Activated T-cell treated with anti-CD3 and anti-CD28 coated beads, Interleukin-2, amount 50 U/mL, for 72 hours (primary cell): Measurements from ENCODE around the gene FBLN2. TPM values are rescaled to one million over a fixed set of nuclear protein-coding genes. Genes with fewer than 3 reads are reported as not detected.

Experiments used
- ATAC-seq, 2 donors: fragments of 150-1000 bp; cut with Tn5 transposase; replicated peaks in 1 of 2; 2 replicates each; pipeline ENCODE4 v1.10.0; 2021; ENCODE audit warnings: moderate library complexity in 2 of 2, mild to moderate bottlenecking in 1 of 2
- DNase-seq, 2 donors: peaks; one replicate each; pipeline ENCODE4 v3.0.0; 2021 to 2022; ENCODE audit warnings: mixed read lengths in 1 of 2
- H3K27ac Mint-ChIP-seq: one replicate; pipeline ENCODE4 v1.8.0; 2022; ENCODE audit warnings: mild to moderate bottlenecking, moderate library complexity, mixed read lengths
- H3K27me3 Mint-ChIP-seq: one replicate; pipeline ENCODE4 v1.8.0; 2022; ENCODE audit warnings: low read depth, mixed read lengths
- H3K36me3 Mint-ChIP-seq, 2 donors: one replicate each; pipeline ENCODE4 v1.8.0; 2022; ENCODE audit warnings: mixed read lengths in 2 of 2, mild to moderate bottlenecking in 1 of 2; ENCODE audit not compliant: insufficient read depth in 2 of 2
- H3K4me1 Mint-ChIP-seq: one replicate; pipeline ENCODE4 v1.8.0; 2022; ENCODE audit warnings: low read depth, mixed read lengths
- H3K4me3 Mint-ChIP-seq, 2 donors: one replicate each; pipeline ENCODE4 v1.8.0; 2022; ENCODE audit warnings: mild to moderate bottlenecking in 2 of 2, mixed read lengths in 2 of 2, moderate library complexity in 2 of 2
- H3K9me3 Mint-ChIP-seq, 2 donors: one replicate each; pipeline ENCODE4 v1.8.0; 2022; ENCODE audit warnings: mixed read lengths in 2 of 2
- total RNA-seq, 2 donors: library from RNA; stranded (reverse); gene quantifications; one replicate each; pipeline ENCODE4 v1.2.3, GENCODE V29; 2022

FBLN2 gene
- total RNA-seq, 2 donors from 2014 or later, result 0.49 to 1.1 TPM

- no peak overlapping the region for H3K27ac Mint-ChIP-seq
- no peaks in the 10 kb centered on the region for H3K36me3 Mint-ChIP-seq
- H3K9me3 Mint-ChIP-seq, result no peaks in the 10 kb centered on the region
- ATAC-seq (no peak), DNase-seq (no peak)
- H3K4me3 Mint-ChIP-seq, result no peak overlapping the region
- peaks cover 12% of the 10 kb centered on the region for H3K4me1 Mint-ChIP-seq
- H3K27me3 Mint-ChIP-seq, result no peaks in the 10 kb centered on the region
Observed at GRCh38 chr3:13571831-13572750, 23.2 kb downstream of the FBLN2 start.

DNA sequence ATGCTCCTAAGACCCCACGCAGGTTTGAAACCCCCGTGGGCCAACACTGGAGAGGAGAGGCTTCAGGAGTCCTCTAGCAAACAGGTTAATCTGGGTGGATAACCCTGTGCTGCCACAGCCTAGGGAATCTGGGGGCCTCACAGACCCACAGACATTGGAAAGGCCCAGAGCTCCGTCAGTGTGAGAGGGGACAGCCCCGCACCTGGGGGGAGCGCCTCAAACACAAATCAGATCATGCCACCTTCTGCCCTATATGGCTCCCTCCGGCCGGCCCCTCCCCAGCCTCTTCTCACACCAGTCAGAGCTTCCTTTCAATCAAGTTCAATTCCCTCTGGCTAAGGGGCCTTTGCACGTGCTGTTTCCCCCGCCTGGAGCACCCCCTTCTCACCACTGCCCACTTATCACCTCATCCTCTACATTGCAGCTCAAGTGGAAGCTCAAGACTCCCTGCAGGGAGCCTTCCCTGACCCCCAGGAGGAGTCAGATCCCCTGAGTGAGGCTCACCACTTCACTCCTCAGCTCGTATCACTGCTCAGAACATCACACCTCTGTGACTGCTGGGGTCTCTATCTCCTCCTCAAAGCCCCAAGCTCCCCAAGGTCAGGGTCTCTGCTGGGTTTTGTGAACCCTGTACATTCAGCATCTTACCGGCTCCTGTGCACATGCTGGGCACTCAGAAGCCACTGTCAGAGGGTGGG lies 24.1 kb downstream of the FBLN2 start:
- Mint-ChIP-seq H3K4me3 (no peak overlapping the region), H3K36me3 (no peaks in the 10 kb centered on the region), H3K27me3 (no peaks in the 10 kb centered on the region), H3K9me3 (no peaks in the 10 kb centered on the region), H3K4me1 (peaks cover 16% of the 10 kb centered on the region), H3K27ac (no peak overlapping the region)
- DNase-seq (no peak), ATAC-seq (no peak)

- H3K36me3 Mint-ChIP-seq, result no peaks in the 10 kb centered on the region
- no peaks in the 10 kb centered on the region for H3K27me3 Mint-ChIP-seq
- DNase-seq (no peak), ATAC-seq (no peak)
- no peak overlapping the region for H3K27ac Mint-ChIP-seq
- H3K4me3 Mint-ChIP-seq, result no peak overlapping the region
- H3K4me1 Mint-ChIP-seq, result peaks cover 16% of the 10 kb centered on the region
- H3K9me3 Mint-ChIP-seq, result no peaks in the 10 kb centered on the region
Observed at GRCh38 chr3:13574083-13574797, 25.3 kb downstream of the FBLN2 start.

- H3K27ac Mint-ChIP-seq, result no peak overlapping the region
- H3K27me3 Mint-ChIP-seq, result no peaks in the 10 kb centered on the region
- no peaks in the 10 kb centered on the region for H3K9me3 Mint-ChIP-seq
- ATAC-seq, result peak; percentile 66 to 74
- no peaks in the 10 kb centered on the region for H3K36me3 Mint-ChIP-seq
- DNase-seq, result peak; percentile 13 to 15
- peaks cover 16% of the 10 kb centered on the region for H3K4me1 Mint-ChIP-seq
- H3K4me3 Mint-ChIP-seq, result no peak overlapping the region
Observed at GRCh38 chr3:13574798-13575451, 26.0 kb downstream of the FBLN2 start.

GRCh38 chr3:13575459-13576061 lies 26.6 kb downstream of the FBLN2 start:
- Mint-ChIP-seq H3K36me3 (no peaks in the 10 kb centered on the region), H3K4me1 (peaks cover 16% of the 10 kb centered on the region), H3K9me3 (no peaks in the 10 kb centered on the region), H3K27ac (no peak overlapping the region), H3K27me3 (no peaks in the 10 kb centered on the region), H3K4me3 (no peak overlapping the region)
- DNase-seq, result no peak
- no peak for ATAC-seq

- peaks cover 16% of the 10 kb centered on the region for H3K4me1 Mint-ChIP-seq
- H3K4me3 Mint-ChIP-seq, result no peak overlapping the region
- H3K36me3 Mint-ChIP-seq, result no peaks in the 10 kb centered on the region
- H3K27me3 Mint-ChIP-seq, result no peaks in the 10 kb centered on the region
- ATAC-seq, result no peak
- H3K27ac Mint-ChIP-seq, result no peak overlapping the region
- DNase-seq, result no peak
- no peaks in the 10 kb centered on the region for H3K9me3 Mint-ChIP-seq
Observed at GRCh38 chr3:13577181-13578121, 28.5 kb downstream of the FBLN2 start.

GRCh38 chr3:13578251-13578650 lies 29.3 kb downstream of the FBLN2 start:
- H3K27me3 Mint-ChIP-seq, result no peaks in the 10 kb centered on the region
- DNase-seq (no peak), ATAC-seq (no peak)
- H3K4me3 Mint-ChIP-seq, result no peak overlapping the region
- no peaks in the 10 kb centered on the region for H3K9me3 Mint-ChIP-seq
- H3K27ac Mint-ChIP-seq, result no peak overlapping the region
- no peaks in the 10 kb centered on the region for H3K36me3 Mint-ChIP-seq
- peaks cover 16% of the 10 kb centered on the region for H3K4me1 Mint-ChIP-seq

DNA sequence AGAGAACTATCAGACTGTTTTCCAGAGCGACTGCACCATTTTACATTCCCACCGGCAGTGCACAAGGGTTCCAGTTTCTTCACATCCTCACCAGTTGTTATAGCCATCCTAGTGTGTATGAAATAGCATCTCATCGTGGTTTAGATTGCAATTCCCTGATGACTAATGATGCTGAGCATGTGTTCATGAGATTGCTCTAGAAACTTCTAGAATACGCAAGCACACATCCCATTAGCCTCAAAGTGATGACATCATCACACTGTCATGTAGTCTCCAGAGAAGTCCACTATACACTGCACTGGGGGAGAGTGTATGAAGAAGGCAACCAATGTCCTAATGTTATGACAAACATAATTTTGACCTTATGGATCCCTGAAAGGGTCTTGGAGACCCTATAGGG lies 30.1 kb downstream of the FBLN2 start:
- no peaks in the 10 kb centered on the region for H3K36me3 Mint-ChIP-seq

DNA sequence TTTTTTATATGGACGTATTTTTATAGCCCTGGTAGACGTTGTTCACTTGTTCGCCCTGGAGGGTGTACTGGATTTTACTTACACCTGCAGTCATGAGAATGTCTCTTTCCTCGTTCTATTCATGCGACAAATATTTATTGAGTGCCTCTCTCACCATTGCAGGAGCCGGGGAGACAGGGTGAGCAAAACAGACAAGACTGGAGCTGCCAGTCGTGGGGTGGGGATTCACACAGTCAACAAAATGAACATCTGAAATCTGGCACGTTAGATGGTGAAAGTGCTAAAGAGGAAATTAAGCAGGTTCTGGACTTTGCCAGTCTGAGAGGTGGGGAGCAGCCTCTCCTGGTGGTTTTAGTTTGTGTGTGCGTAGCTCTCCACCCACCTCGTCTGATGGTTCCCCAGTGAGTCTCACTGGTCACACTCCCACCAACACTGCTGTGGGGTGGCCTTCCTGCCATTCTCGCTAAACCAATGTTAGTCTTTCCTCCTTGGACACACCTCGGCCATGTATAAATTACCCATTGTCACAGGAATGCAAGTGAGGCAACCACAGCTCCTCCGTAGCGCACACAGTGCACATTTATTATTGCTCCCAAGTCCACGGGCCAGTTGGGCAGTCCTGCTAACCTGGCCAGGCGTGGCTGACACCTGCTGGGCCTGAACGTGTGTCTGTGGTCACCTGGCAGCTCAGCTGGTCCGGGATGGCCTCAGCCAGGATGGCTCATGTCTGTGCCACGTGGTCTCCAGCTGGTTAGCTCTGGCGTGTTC lies 31.5 kb downstream of the FBLN2 start:
- DNase-seq (no peak), ATAC-seq (no peak)
- no peaks in the 10 kb centered on the region for H3K9me3 Mint-ChIP-seq
- peaks cover 6% of the 10 kb centered on the region for H3K4me1 Mint-ChIP-seq
- no peaks in the 10 kb centered on the region for H3K36me3 Mint-ChIP-seq
- H3K27me3 Mint-ChIP-seq, result no peaks in the 10 kb centered on the region
- no peak overlapping the region for H3K4me3 Mint-ChIP-seq
- H3K27ac Mint-ChIP-seq, result no peak overlapping the region

More for the DNA sequence above, 30.1 kb downstream of the FBLN2 start:
- peaks cover 16% of the 10 kb centered on the region for H3K4me1 Mint-ChIP-seq
- ATAC-seq (no peak), DNase-seq (no peak)
- no peak overlapping the region for H3K4me3 Mint-ChIP-seq
- H3K9me3 Mint-ChIP-seq, result no peaks in the 10 kb centered on the region
- H3K27ac Mint-ChIP-seq, result no peak overlapping the region
- H3K27me3 Mint-ChIP-seq, result no peaks in the 10 kb centered on the region

DNA sequence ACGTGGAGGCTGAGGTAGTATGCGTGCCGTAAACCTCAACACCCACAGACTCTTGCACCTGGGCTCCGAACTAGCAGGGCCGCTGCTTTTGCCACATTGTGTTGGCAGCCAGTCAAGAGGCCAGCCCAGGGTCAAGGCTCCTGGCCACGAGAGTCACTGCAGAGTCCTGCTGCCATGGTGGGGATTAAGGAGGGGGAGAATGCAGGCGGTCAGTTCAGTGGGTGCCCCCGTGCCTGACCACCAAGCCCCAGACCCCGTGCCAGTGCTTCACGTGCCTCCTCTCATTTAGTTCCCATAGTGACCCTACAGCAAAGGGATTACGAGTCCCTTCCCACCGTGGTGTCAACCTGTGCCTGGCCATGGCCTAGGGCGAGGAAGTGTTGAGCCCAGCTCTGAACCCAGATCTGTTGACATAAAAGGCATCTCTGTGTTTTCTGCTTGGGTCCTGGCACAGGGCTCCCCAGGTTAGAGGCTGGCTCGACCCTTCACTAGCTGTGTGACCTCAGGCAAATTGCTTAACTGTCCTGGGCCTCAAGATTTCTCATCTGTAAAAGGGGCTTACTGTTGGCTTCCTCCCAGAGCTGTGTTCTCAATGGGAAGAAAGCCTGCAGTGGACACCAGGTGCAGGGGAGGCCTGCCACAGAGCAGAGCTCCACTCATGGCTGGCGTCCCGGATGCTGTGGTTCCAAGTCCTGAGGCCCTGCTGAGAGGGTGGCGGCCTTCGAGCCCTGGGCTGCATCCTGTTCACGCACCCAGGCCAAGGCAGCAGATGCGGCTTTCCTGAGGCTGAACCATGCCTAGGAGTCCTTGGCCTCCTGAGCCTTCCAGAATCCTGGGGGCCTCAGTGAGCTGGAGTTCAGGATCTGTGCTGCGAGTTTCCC lies 32.8 kb downstream of the FBLN2 start:
- peak in 1 of 2 donors; percentile 34 for ATAC-seq

More for the DNA sequence above, 32.8 kb downstream of the FBLN2 start:
- Mint-ChIP-seq H3K36me3 (no peaks in the 10 kb centered on the region), H3K27me3 (no peaks in the 10 kb centered on the region), H3K4me1 (peaks cover 3% of the 10 kb centered on the region), H3K4me3 (no peak overlapping the region), H3K9me3 (no peaks in the 10 kb centered on the region), H3K27ac (no peak overlapping the region)
- DNase-seq, result no peak
